Skeletal muscle tissue (tissue), 4 donors: ENCODE data around the gene UBALD1. TPM values are rescaled to one million over a fixed set of nuclear protein-coding genes. Genes with fewer than 3 reads are reported as not detected.

Experiments
- H3K27ac ChIP-seq: one replicate; pipeline ENCODE4 v1.7.0; 2013; ENCODE audit warnings: mild to moderate bottlenecking, low read depth, low read length, inconsistent platforms
- H3K27me3 ChIP-seq, 3 donors: one replicate each; pipeline ENCODE4 v1.7.0; 2013; ENCODE audit warnings: low read length in 3 of 3; ENCODE audit not compliant: control insufficient read depth in 3 of 3, insufficient read depth in 3 of 3
- H3K36me3 ChIP-seq, 3 donors: one replicate each; pipeline ENCODE4 v1.7.0; 2013; ENCODE audit warnings: low read length in 3 of 3; ENCODE audit not compliant: control insufficient read depth in 3 of 3, insufficient read depth in 3 of 3
- H3K4me1 ChIP-seq, 3 donors: one replicate each; pipeline ENCODE4 v1.7.0; 2013; ENCODE audit warnings: low read length in 3 of 3, mild to moderate bottlenecking in 3 of 3; ENCODE audit not compliant: control insufficient read depth in 3 of 3, insufficient read depth in 3 of 3
- H3K4me3 ChIP-seq, 3 donors: one replicate each; pipeline ENCODE4 v1.7.0; 2013; ENCODE audit warnings: low read length in 3 of 3
- H3K9ac ChIP-seq, 3 donors: one replicate each; pipeline ENCODE4 v1.7.0; 2013; ENCODE audit warnings: low read length in 3 of 3, mild to moderate bottlenecking in 3 of 3, moderate library complexity in 2 of 3, low read depth in 1 of 3
- H3K9me3 ChIP-seq, 3 donors: one replicate each; pipeline ENCODE4 v1.7.0; 2013; ENCODE audit warnings: low read length in 3 of 3; ENCODE audit not compliant: control insufficient read depth in 3 of 3
- total RNA-seq: library from RNA; depleted of rRNA; stranded (reverse); fragments of >200 nt; gene quantifications from one replicate; pipeline ENCODE4 v1.2.3, GENCODE V29; 2014
- donor health status: Osteomylitis.

UBALD1 gene
- total RNA-seq, 1 donor from 2014 or later, result 1.0 TPM

DNA sequence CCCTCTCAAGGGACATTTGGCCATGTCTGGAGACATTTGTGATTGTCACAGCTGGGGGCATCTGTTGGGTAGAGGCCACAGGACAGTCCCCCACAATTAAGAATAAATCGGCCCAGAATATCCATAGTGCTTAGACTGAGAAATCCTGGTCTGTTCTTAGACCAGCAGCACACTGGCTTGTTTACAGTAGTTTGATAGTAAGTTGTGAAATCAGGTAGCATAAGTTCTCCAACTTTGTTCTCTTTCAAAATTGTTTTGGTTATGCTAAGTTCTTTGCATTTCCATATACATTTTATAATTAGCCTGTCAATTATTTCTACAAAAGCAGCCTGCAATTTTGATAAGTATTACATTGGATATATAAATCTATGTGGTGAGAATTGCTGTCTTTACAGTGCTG is 16.8 kb upstream of the UBALD1 start:
- Histone ChIP-seq H3K27me3 (no peaks in the 10 kb centered on the region), H3K4me3 (no peak overlapping the region), H3K9me3 (no peaks in the 10 kb centered on the region), H3K27ac (no peak overlapping the region), H3K4me1 (peaks cover 4 to 7% (median 5%) of the 10 kb centered on the region in 3 donors), H3K9ac (no peak overlapping the region), H3K36me3 (peaks cover 4 to 8% (median 5%) of the 10 kb centered on the region in 3 donors)

DNA sequence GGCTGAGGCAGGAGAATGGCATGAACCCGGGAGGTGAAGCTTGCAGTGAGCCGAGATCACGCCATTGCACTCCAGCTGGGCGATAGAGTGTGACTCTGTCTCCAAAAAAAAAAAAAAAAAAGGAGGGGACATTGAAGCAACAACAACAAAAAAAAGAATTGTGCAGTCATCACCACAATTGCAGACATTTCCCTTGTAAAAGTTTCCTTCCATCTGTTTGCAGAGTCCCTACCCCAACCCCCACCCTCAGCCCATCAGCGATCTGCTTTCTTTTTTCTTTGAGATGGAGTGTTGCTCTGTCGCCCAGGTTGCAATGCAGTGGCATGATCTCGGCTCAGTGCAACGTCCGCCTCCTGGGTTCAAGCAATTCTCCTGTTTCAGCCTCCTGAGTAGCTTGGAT is 13.6 kb upstream of the UBALD1 start:
- Histone ChIP-seq H3K36me3 (peaks cover 0 to 3% (median 0%) of the 10 kb centered on the region in 3 donors), H3K9me3 (no peaks in the 10 kb centered on the region), H3K4me3 (no peak overlapping the region), H3K4me1 (peaks cover 21 to 28% (median 22%) of the 10 kb centered on the region in 3 donors), H3K27me3 (no peaks in the 10 kb centered on the region), H3K9ac (no peak overlapping the region), H3K27ac (no peak overlapping the region)

GRCh38 chr16:4626396-4626795 is 11.7 kb upstream of the UBALD1 start:
- H3K4me3 ChIP-seq, result peak overlapping the region; percentile 88 to 95 (median 92)

GRCh38 chr16:4625560-4626159 is 11.0 kb upstream of the UBALD1 start:
- peaks cover 21 to 30% (median 22%) of the 10 kb centered on the region in 3 donors for H3K4me1 ChIP-seq
- H3K4me3 ChIP-seq, result peak overlapping the region; percentile 88 to 95 (median 92)
- peak overlapping the region; percentile 97 for H3K27ac ChIP-seq
- H3K9me3 ChIP-seq, result no peaks in the 10 kb centered on the region
- peaks cover 0 to 3% (median 0%) of the 10 kb centered on the region in 3 donors for H3K36me3 ChIP-seq
- H3K27me3 ChIP-seq, result no peaks in the 10 kb centered on the region
- H3K9ac ChIP-seq, result peak overlapping the region; percentile 95 to 98 (median 95)

More at GRCh38 chr16:4626396-4626795, 11.7 kb upstream of the UBALD1 start:
- no peaks in the 10 kb centered on the region for H3K9me3 ChIP-seq
- H3K27me3 ChIP-seq, result no peaks in the 10 kb centered on the region
- H3K4me1 ChIP-seq, result peaks cover 21 to 30% (median 22%) of the 10 kb centered on the region in 3 donors
- peaks cover 0 to 3% (median 0%) of the 10 kb centered on the region in 3 donors for H3K36me3 ChIP-seq
- H3K9ac ChIP-seq, result peak overlapping the region; percentile 95 to 98 (median 95)
- H3K27ac ChIP-seq, result no peak overlapping the region

- Histone ChIP-seq H3K36me3 (peaks cover 0 to 3% (median 0%) of the 10 kb centered on the region in 3 donors), H3K9ac (peak overlapping the region; percentile 95 to 98 (median 95)), H3K9me3 (no peaks in the 10 kb centered on the region), H3K4me3 (peak overlapping the region; percentile 88 to 95 (median 92)), H3K27me3 (no peaks in the 10 kb centered on the region), H3K27ac (peak overlapping the region; percentile 97), H3K4me1 (peaks cover 21 to 30% (median 22%) of the 10 kb centered on the region in 3 donors)
Observed at GRCh38 chr16:4624827-4625559, 10.3 kb upstream of the UBALD1 start.

GRCh38 chr16:4624015-4624826 is 9.5 kb upstream of the UBALD1 start, which contains the start of gene MGRN1:
Gene MGRN1 (plus strand): TSS chr16:4624826. CDS start chr16:4624961, 135 bp downstream.
- H3K27me3 ChIP-seq, result no peaks in the 10 kb centered on the region
- H3K27ac ChIP-seq, result peak within 1 kb of the TSS; percentile 97
- peak within 1 kb of the TSS; percentile 95 to 98 (median 96) for H3K9ac ChIP-seq
- H3K4me3 ChIP-seq, result peak within 1 kb of the TSS; percentile 88 to 95 (median 92)
- peaks cover 21 to 31% (median 22%) of the 10 kb centered on the region in 3 donors for H3K4me1 ChIP-seq
- peaks cover 0 to 3% (median 0%) of the 10 kb centered on the region in 3 donors for H3K36me3 ChIP-seq
- no peaks in the 10 kb centered on the region for H3K9me3 ChIP-seq

GRCh38 chr16:4623593-4623992 is 8.9 kb upstream of the UBALD1 start:
- Histone ChIP-seq H3K27ac (peak overlapping the region; percentile 97), H3K27me3 (no peaks in the 10 kb centered on the region), H3K4me3 (peak overlapping the region in 2 of 3 donors; percentile 64 to 92), H3K9me3 (no peaks in the 10 kb centered on the region), H3K36me3 (peaks cover 0 to 3% (median 0%) of the 10 kb centered on the region in 3 donors), H3K4me1 (peaks cover 24 to 37% (median 27%) of the 10 kb centered on the region in 3 donors), H3K9ac (peak overlapping the region in 2 of 3 donors; percentile 96 to 98)

DNA sequence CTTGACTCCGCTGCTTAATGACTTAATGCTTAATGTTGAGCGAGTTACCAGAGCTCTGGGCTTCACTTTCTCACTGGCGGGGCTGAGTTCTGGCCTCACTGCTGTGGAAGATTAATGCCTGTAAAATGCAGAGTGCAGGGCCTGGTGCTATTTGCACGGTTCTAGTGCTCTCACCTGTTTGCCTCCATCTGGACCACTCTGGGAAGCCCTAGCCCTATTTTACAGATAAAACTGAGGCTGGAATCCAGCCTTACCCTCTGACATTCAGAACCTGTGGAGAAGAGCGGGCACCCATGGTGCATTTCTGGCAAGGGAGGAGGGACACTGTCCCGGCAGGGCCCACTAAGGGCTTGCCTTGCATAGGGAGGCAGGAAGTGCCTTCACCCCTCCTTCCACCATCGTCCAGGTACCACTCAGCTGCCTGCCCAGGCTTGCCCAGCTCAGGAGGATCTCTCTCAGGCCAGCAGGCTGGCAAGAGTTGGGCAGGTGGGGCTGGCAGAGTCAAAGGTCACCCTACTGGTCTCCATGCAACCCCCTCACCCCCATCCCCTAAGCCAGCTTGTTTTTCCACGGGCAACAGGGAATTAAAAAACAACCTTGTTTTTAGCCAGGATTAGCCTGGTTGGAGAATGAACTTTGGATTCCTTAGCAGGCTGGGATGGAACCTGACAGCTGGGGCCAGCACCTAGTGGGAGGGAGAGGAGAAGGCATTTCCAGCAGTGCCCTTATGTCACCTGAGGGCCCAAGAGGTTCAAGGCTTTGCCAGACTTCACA is 4.1 kb upstream of the UBALD1 start:
- H3K27ac ChIP-seq, result peak overlapping the region; percentile 13
- peaks cover 30 to 48% (median 36%) of the 10 kb centered on the region in 3 donors for H3K4me1 ChIP-seq
- H3K36me3 ChIP-seq, result no peaks in the 10 kb centered on the region
- H3K9me3 ChIP-seq, result no peaks in the 10 kb centered on the region
- H3K4me3 ChIP-seq, result peak overlapping the region in 1 of 3 donors; percentile 6
- H3K9ac ChIP-seq, result peak overlapping the region; percentile 23 to 99 (median 43)
- H3K27me3 ChIP-seq, result no peaks in the 10 kb centered on the region

DNA sequence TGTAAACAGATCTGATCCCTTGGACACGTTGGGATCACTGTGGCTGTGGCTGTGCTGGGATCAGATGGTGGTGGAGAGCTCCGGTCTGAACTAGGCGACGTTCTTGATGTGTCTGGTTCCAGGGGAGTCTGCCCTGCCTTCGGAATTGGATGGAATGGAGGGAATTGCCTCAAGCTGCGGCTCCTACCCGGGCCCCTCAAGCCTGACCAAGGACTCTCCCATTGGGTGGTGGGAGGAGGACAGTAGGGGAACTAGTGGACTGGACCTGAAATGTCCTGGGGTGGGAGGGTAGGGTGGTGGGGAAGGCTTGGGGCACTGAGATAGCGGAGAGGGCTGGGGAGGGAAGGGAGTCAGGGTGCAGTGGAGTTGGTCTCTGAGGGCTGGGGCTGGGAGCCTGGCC is 3.2 kb upstream of the UBALD1 start:
- no peaks in the 10 kb centered on the region for H3K36me3 ChIP-seq
- H3K27me3 ChIP-seq, result no peaks in the 10 kb centered on the region
- H3K27ac ChIP-seq, result peak overlapping the region; percentile 100
- H3K4me1 ChIP-seq, result peaks cover 36 to 50% (median 45%) of the 10 kb centered on the region in 3 donors
- peak overlapping the region in 2 of 3 donors; percentile 63 to 84 for H3K4me3 ChIP-seq
- peak overlapping the region; percentile 3 to 100 (median 99) for H3K9ac ChIP-seq
- H3K9me3 ChIP-seq, result no peaks in the 10 kb centered on the region
